ENCODE results near the gene HORMAD2. TPM values are rescaled to one million over a fixed set of nuclear protein-coding genes. Genes with fewer than 3 reads are reported as not detected.
"Not testable (repeated sequence)": the region's sequence is repeated elsewhere in the genome, so short reads cannot be mapped to it uniquely, and the experiment has no call there.

HORMAD2 gene
- total RNA-seq, 1 donor from 2014 or later = not detected

- DNase-seq (ENCODE audit: missing footprints) (no peak), ATAC-seq (no peak)
- intact Hi-C loops (cut with DNase I) = loop anchor here (2.0 kb wide), 1 partner anchor 399 kb away; no protein-coding TSS in a partner anchor
Measured at GRCh38 chr22:30089655-30089974, 9.4 kb downstream of the HORMAD2 start.

DNA sequence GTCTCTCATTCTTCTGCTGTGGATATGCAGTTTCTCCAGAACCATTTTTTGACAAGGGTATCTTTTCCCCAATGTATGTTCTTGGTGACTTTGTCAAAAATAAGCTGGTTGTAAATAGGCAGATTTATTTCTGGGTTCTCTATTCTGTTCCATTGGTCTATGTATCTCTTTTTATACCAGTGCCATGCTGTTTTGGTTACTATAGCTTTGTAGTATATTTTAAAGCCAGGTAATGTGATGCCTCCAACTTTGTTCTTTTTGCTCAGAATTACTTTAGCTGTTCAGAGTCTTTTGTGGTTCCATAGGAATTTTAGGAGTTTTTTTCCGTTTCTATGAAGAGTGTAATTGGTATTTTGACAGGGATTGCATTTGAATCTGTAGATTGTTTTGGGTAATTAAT lies 12.4 kb downstream of the HORMAD2 start:
- intact Hi-C loops (cut with DNase I) = loop anchor here (5.0 kb wide), 1 partner anchor 455 kb away; no protein-coding TSS in a partner anchor
- no peak for DNase-seq (ENCODE audit: missing footprints)

GRCh38 chr22:30094804-30095203 lies 14.5 kb downstream of the HORMAD2 start:
- intact Hi-C loops (cut with DNase I) = loop anchor here (5.0 kb wide), 1 partner anchor 458 kb away; no protein-coding TSS in a partner anchor
- ATAC-seq (no peak), DNase-seq (ENCODE audit: missing footprints) (no peak)

More for the DNA sequence above, 12.4 kb downstream of the HORMAD2 start:
- no peak for ATAC-seq

DNA sequence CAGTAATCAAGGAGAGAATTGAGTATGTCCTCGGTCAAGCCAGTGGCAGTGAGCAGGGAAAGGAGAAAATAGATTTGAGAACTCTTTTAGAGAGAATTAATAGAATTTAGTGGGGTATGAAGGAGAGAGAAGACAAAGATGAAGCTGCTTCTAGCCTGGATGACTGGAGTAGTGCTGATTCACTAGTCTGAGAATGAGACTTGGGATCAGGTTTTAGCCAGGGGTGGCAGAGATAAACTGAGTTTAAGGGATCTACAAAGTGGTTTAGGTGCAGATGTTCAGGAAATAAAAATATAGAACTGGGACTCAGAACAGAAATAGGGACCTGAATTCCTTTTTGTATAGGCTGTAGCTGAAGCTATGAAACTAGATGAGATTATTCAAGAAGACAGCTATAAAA lies 17.6 kb downstream of the HORMAD2 start:
- no peak for ATAC-seq
- intact Hi-C loops (cut with DNase I) = no loop called here
- DNase-seq (ENCODE audit: missing footprints) = no peak

- ATAC-seq; intact Hi-C loops (cut with DNase I); DNase-seq (ENCODE audit: missing footprints): not testable (repeated sequence)
Measured at GRCh38 chr22:30100770-30101169, 20.5 kb downstream of the HORMAD2 start.

DNA sequence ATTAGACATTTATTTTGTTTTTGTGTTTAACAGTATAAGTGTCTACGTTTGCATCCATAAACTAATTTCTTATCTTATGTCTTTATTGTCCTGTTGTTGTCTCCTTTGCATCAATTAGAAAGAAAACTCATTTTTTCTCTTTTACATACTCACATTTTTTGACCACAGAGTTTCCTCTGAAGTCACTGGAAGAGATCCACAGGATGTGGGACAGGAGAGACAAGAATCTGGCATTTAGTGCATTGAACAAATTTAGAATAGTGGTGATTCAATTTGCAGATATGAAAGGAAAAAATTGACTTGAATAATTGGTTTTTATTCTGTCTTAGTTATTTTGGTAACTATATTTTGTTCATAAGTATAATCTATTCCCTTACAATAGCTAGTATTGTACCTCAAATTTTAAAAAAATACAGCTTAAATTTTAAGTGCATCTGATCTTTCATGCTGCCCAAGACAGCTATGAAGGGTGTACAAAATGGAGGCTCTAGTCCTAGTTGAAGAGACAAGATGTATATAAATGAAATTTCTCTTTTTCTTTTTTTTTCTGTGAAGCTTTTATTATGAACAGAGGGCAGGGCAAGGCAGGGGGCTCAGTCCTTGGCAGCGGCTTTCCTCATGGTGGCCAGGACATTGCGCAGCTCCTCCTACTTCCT lies 24.4 kb downstream of the HORMAD2 start:
- DNase-seq (ENCODE audit: missing footprints) (no peak), ATAC-seq (no peak)
- intact Hi-C loops (cut with DNase I) = no loop called here

- intact Hi-C loops (cut with DNase I) = no loop called here
- ATAC-seq = no peak
Measured at GRCh38 chr22:30105483-30105882, 25.2 kb downstream of the HORMAD2 start.

GRCh38 chr22:30113494-30113893 lies 33.2 kb downstream of the HORMAD2 start:
- ATAC-seq = no peak
- DNase-seq (ENCODE audit: missing footprints) = no peak
- intact Hi-C loops (cut with DNase I) = no loop called here

More at GRCh38 chr22:30105483-30105882, 25.2 kb downstream of the HORMAD2 start:
- DNase-seq (ENCODE audit: missing footprints) = no peak

DNA sequence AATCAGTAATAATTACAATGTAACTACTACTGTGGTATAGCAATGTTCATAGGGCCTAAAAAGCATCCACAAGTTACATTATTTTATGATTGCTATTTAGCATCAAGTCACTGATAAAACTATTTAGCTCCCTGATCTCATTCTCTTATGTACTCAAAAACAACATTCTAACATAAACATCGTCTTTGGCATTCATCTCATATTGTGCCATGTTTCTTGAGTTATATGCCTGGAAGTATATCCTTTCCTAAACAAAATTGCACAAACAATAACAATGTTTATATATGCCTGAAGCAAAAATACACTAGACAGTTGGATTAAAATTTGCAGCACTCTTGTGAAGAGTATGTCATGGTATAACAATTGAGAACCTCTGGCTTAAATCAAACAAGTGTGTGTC lies 34.1 kb downstream of the HORMAD2 start:
- ATAC-seq = no peak
- intact Hi-C loops (cut with DNase I) = no loop called here
- DNase-seq (ENCODE audit: missing footprints) = no peak

GRCh38 chr22:30115705-30116104 lies 35.4 kb downstream of the HORMAD2 start:
- intact Hi-C loops (cut with DNase I) = no loop called here
- no peak for ATAC-seq
- DNase-seq (ENCODE audit: missing footprints) = no peak

DNA sequence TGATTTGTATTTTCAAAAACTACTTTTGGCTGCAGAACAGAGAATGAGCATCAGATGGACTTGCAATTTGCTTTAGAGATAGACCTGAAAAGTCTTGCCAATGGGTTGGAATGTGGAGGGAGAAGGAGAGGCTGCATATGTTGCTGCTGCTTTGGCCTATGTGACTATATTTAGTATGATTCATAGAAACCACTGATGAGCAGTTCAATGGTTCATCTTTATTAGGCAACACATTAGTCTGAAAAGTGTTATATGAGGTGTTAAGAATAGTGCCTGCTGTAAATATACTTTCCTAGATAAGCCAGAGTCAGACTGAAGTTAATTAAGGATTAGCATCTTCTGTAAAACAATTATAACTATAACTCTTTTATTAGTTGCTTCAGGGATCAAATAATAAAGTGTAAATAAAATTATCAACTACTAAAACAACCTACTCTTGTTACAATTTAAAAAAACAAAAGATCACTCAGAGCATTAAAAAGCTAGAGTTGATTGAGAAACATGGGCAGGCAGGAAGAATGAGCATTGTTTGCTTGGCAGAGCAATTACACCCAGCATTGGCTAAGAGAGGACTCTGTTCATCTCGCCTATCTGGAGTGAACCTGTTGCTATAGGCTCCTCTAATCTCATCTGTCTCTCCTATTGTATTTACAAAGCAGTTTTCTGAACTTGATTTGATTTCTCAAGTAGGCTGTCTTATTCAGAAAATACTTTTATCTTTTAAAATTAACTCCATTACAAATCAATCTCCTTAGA lies 36.3 kb downstream of the HORMAD2 start:
- intact Hi-C loops (cut with DNase I) = no loop called here
- DNase-seq (ENCODE audit: missing footprints) = no peak
- no peak for ATAC-seq

DNA sequence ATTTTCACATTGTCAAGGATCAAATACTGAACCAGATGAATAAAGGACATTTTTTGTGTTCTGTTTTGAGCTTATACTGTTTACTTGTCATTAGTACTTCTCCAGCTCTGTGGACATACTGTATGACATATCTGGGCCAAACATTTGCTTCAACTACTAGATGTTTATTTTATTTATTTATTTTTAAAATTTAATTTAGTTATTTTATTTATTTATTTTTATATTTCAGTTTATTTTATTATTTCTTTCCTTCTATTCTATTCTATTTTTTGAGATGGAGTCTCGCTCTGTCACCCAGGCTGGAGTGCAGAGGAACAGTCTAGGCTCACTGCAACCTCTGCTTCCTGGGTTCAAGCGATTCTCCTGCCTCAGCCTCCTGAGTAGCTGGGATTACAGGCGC lies 37.0 kb downstream of the HORMAD2 start:
- ATAC-seq = no peak
- intact Hi-C loops (cut with DNase I) = no loop called here
- DNase-seq (ENCODE audit: missing footprints) = no peak

DNA sequence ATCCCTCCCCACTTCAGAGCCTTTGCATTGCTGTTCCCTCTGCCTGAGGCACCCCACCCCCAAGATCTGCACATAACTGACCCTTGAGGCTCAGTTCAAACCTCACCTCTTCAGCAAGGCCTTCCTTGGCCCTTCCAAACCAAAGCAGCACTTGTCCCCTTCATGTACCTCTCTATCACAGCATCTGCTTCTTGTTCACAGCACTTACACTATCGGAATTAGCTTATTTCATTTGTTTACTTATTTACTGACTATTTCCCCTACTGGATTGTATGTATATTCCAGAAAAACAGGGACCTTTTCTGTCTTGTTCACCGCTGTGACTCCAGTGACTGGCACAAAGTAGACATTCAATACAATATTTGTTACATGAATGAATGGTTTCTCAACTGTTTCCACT lies 38.0 kb downstream of the HORMAD2 start:
- ATAC-seq (no peak), DNase-seq (ENCODE audit: missing footprints) (no peak)
- intact Hi-C loops (cut with DNase I) = no loop called here

- intact Hi-C loops (cut with DNase I) = no loop called here
- DNase-seq (ENCODE audit: missing footprints) (no peak), ATAC-seq (no peak)
Measured at GRCh38 chr22:30121960-30122359, 41.7 kb downstream of the HORMAD2 start.

DNA sequence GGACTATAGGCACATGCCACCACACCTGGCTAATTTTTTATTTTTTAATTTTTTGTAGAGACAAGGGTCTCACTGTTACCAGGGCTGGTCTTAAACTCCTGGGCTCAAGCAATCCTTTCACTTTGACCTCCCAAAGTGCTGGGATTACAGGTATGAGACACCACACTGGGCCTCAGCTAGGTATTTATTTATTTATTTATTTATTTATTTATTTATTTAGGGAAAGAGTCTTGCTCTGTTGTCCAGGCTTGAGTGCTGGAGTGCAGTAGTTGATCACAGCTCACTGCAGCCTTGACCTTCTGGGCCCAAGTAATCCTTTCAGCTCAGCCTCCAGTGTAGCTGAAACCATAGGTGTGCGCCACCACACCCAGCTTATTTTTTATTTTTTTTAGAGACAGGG lies 43.2 kb downstream of the HORMAD2 start:
- intact Hi-C loops (cut with DNase I) = no loop called here
- DNase-seq (ENCODE audit: missing footprints) (no peak), ATAC-seq (no peak)

GRCh38 chr22:30127749-30128166 lies 47.5 kb downstream of the HORMAD2 start:
- no peak for ATAC-seq
- DNase-seq (ENCODE audit: missing footprints) = no peak
- intact Hi-C loops (cut with DNase I) = no loop called here

DNA sequence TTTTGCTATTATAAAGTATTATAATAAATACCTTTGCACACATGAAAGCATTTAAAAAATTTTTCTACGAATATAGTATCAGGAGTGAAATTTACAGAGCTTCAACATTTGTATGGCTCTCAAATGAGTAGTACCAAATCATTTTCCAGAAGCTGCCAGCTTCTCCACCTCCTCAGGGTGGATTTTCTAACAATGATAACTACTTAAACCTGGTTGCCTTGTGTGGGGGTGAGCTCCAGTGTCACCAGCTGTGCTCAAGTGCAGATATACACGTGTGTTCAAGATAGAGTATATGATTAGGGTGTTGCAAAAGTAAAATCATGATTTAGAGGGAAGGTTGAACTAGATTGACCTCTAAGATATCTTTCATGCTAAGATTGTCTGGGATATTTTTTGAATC lies 48.2 kb downstream of the HORMAD2 start:
- DNase-seq (ENCODE audit: missing footprints) = no peak
- no peak for ATAC-seq
- intact Hi-C loops (cut with DNase I) = no loop called here

DNA sequence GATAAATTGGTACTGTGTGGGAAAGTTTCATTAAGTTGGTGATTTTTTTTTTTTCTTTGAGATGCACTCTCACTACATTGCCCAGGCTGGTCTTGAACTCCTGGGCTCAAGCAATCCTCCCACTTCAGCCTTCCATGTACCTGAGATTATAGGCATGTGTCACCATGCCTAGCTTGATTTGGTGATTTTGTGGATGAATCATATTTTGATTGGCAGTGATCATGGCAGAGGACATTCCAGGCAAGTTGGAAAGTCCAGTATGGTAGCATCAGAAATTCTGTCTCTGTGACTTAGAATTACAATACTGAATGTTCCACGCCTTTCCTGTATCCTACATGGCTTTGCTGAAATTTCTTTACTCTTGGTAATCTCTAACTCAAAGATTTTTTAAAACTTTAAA lies 49.4 kb downstream of the HORMAD2 start:
- DNase-seq (ENCODE audit: missing footprints) (no peak), ATAC-seq (no peak)
- intact Hi-C loops (cut with DNase I) = no loop called here

- intact Hi-C loops (cut with DNase I) = no loop called here
- no peak for DNase-seq (ENCODE audit: missing footprints)
- no peak for ATAC-seq
Measured at GRCh38 chr22:30132290-30132996, 52.2 kb downstream of the HORMAD2 start.

- DNase-seq (ENCODE audit: missing footprints) (no peak), ATAC-seq (no peak)
- intact Hi-C loops (cut with DNase I) = no loop called here
Measured at GRCh38 chr22:30140414-30140813, 60.1 kb downstream of the HORMAD2 start.
